Measurements from ENCODE around the gene TRAP1.

DNA sequence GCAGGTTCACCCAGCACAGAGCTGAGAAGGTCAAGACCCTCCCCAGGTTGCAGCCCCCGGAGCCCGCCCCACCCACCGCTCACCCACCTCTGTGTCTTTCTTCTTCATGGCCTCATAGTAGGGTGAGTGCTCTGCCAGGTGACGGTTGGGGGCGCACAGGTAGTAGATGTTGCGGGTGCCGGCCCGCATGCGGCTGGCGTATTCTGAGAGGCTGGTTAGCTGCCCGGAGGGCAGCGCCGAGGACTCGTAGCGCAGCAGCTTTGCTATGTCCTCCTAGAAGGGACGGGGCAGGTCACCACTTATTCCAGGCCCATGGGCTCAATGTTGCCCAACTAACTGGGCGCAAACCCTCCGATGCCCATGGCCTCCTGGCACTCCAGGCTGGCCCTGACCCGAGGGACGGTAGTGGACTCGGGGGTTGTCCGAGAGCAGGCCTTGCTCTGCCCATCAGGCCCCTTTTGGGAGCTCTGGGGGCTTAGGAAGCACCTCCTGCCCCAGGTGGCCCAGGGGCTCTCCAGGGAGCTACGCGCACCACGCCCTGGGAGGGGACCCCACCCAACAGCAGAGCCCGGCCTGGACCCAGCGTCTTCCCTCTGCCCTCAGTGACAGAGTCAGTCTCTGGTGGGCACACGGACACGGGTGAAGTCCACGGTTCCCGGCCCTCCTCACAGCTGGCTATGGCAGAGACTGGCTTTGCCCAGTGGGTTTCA lies 53.0 kb downstream of the TRAP1 start:
- TF ChIP-seq, protein P1, sequence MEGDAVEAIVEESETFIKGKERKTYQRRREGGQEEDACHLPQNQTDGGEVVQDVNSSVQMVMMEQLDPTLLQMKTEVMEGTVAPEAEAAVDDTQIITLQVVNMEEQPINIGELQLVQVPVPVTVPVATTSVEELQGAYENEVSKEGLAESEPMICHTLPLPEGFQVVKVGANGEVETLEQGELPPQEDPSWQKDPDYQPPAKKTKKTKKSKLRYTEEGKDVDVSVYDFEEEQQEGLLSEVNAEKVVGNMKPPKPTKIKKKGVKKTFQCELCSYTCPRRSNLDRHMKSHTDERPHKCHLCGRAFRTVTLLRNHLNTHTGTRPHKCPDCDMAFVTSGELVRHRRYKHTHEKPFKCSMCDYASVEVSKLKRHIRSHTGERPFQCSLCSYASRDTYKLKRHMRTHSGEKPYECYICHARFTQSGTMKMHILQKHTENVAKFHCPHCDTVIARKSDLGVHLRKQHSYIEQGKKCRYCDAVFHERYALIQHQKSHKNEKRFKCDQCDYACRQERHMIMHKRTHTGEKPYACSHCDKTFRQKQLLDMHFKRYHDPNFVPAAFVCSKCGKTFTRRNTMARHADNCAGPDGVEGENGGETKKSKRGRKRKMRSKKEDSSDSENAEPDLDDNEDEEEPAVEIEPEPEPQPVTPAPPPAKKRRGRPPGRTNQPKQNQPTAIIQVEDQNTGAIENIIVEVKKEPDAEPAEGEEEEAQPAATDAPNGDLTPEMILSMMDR (IDR thresholded peaks at IDR 0.05), result no peak
- TF ChIP-seq POLR2A (IDR thresholded peaks at IDR 0.05) (no peak), EP300 (IDR thresholded peaks at IDR 0.05; ENCODE audit: low read depth) (no peak), POLR2AphosphoS5 (IDR thresholded peaks at IDR 0.05) (no peak)

All from transverse colon (tissue), 4 donors.